ENCODE measurements around the gene PSPC1.

Gene PSPC1

DNA sequence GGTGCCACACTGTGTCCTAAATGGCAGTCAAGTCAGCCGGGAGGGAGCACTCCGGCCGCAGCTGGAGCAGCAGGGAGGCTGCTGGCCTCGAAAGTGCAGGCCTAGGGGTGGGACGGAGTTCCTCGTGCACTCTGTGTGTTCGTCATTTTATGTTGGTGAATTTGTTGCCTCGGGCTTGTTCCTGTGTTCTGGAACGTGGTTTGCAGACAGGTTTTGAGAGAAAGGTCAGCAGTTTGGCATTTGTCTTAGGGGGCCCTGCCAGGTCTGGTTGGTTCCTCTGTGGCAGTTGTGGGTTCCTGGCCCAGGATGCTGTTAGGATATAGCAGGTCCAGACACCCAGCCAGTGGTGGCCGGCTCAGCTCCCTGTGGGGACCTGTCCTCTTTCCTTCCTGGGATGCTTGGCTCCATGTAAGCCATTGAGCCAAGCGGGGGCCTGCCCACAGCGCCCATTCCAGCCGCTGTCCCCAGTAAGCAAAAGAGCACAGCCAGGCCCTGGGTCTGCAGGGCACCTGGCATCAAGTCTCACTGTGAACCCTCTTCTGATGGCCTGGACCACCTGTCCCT, 119.2 kb downstream of the PSPC1 start:
- Histone ChIP-seq H3K9me3 (ENCODE audit: severe bottlenecking) (no peaks in the 10 kb centered on the region), H3K4me1 (ENCODE audit: insufficient read depth, poor library complexity, severe bottlenecking) (no peaks in the 10 kb centered on the region), H3K27me3 (ENCODE audit: insufficient read depth, poor library complexity, severe bottlenecking) (no peaks in the 10 kb centered on the region), H3K36me3 (ENCODE audit: low read depth) (peaks cover 67% of the 10 kb centered on the region), H3K4me3 (ENCODE audit: severe bottlenecking) (no peak overlapping the region), H3K27ac (ENCODE audit: poor library complexity, severe bottlenecking) (no peak overlapping the region)
- ATAC-seq (ENCODE audit: low read depth) (no peak), DNase-seq (ENCODE audit: low spot score) (no peak)
- TF ChIP-seq, protein P1, sequence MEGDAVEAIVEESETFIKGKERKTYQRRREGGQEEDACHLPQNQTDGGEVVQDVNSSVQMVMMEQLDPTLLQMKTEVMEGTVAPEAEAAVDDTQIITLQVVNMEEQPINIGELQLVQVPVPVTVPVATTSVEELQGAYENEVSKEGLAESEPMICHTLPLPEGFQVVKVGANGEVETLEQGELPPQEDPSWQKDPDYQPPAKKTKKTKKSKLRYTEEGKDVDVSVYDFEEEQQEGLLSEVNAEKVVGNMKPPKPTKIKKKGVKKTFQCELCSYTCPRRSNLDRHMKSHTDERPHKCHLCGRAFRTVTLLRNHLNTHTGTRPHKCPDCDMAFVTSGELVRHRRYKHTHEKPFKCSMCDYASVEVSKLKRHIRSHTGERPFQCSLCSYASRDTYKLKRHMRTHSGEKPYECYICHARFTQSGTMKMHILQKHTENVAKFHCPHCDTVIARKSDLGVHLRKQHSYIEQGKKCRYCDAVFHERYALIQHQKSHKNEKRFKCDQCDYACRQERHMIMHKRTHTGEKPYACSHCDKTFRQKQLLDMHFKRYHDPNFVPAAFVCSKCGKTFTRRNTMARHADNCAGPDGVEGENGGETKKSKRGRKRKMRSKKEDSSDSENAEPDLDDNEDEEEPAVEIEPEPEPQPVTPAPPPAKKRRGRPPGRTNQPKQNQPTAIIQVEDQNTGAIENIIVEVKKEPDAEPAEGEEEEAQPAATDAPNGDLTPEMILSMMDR (IDR thresholded peaks at IDR 0.05; ENCODE audit: poor library complexity, severe bottlenecking), result no peak

DNA sequence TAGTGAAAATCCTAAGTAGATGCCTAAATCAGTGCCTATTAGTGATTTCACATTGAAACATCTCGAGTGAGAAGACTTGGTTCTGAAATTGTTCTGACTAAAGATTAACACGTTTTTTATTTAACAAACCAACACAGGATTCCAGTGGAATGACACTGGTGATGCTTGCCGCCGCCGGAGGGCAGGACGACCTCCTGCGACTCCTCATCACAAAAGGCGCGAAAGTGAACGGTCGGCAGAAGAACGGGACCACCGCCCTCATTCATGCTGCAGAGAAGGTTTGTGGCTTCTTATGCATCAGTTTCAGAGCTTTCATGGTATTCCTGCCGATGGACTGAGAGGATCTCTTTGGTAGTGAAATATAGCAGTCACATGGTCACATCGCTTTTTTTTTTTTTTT, 121.2 kb downstream of the PSPC1 start:
- TF ChIP-seq, protein P1 (IDR thresholded peaks at IDR 0.05; ENCODE audit: poor library complexity, severe bottlenecking), result no peak
- peaks cover 47% of the 10 kb centered on the region for H3K36me3 ChIP-seq (ENCODE audit: low read depth)
- no peak overlapping the region for H3K4me3 ChIP-seq (ENCODE audit: severe bottlenecking)

DNA sequence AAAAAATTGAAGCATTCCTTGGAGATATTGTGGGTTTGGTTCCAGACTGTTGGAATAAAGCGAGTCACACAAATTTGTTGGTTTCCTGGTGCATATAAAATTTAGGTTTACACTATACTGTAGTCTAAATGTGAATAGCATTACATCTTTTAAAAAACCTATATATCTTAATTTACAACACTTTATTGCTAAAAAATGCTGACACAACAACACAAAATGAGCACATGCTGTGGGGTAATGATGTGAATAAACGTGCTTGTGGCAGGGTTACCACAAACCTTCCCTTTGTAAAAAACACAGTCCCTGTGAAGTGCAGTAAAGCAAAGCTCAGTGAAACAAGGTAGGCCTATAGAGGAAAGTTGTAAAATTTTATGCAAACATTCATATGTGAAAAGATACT, 121.6 kb downstream of the PSPC1 start:
- Histone ChIP-seq H3K27me3 (ENCODE audit: insufficient read depth, poor library complexity, severe bottlenecking) (no peaks in the 10 kb centered on the region), H3K27ac (ENCODE audit: poor library complexity, severe bottlenecking) (no peak overlapping the region), H3K36me3 (ENCODE audit: low read depth) (peaks cover 43% of the 10 kb centered on the region), H3K4me3 (ENCODE audit: severe bottlenecking) (no peak overlapping the region), H3K9me3 (ENCODE audit: severe bottlenecking) (no peaks in the 10 kb centered on the region), H3K4me1 (ENCODE audit: insufficient read depth, poor library complexity, severe bottlenecking) (no peaks in the 10 kb centered on the region)
- DNase-seq (ENCODE audit: low spot score), result no peak
- no peak for ATAC-seq (ENCODE audit: low read depth)
- TF ChIP-seq, protein P1 (IDR thresholded peaks at IDR 0.05; ENCODE audit: poor library complexity, severe bottlenecking), result no peak

More for the DNA sequence above, 121.2 kb downstream of the PSPC1 start:
- DNase-seq (ENCODE audit: low spot score), result no peak
- Histone ChIP-seq H3K27ac (ENCODE audit: poor library complexity, severe bottlenecking) (no peak overlapping the region), H3K9me3 (ENCODE audit: severe bottlenecking) (no peaks in the 10 kb centered on the region), H3K4me1 (ENCODE audit: insufficient read depth, poor library complexity, severe bottlenecking) (no peaks in the 10 kb centered on the region), H3K27me3 (ENCODE audit: insufficient read depth, poor library complexity, severe bottlenecking) (no peaks in the 10 kb centered on the region)
- no peak for ATAC-seq (ENCODE audit: low read depth)

DNA sequence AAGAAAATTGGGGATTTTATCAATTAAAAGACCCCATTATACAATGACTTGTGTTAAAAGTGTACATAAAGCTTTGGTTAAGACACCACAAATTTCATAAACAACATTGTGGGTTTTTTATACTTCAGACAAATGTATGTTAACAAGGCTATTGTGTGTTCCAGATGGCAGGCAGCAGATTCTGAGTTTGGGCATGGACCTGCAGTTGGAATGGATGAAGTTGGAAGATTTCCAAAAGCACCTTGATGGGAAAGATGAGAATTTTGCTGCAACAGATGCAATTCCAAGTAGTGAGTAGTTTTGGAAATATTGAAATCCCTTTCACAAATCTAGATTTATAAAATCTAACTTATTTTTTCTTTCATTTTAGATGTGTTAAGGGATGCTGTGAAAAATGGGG, 123.9 kb downstream of the PSPC1 start:
- ATAC-seq (ENCODE audit: low read depth), result no peak
- H3K27me3 ChIP-seq (ENCODE audit: insufficient read depth, poor library complexity, severe bottlenecking), result no peaks in the 10 kb centered on the region
- TF ChIP-seq, protein P1 (IDR thresholded peaks at IDR 0.05; ENCODE audit: poor library complexity, severe bottlenecking), result no peak
- no peak overlapping the region for H3K4me3 ChIP-seq (ENCODE audit: severe bottlenecking)
- H3K27ac ChIP-seq (ENCODE audit: poor library complexity, severe bottlenecking), result no peak overlapping the region
- H3K4me1 ChIP-seq (ENCODE audit: insufficient read depth, poor library complexity, severe bottlenecking), result no peaks in the 10 kb centered on the region
- no peaks in the 10 kb centered on the region for H3K9me3 ChIP-seq (ENCODE audit: severe bottlenecking)
- peaks cover 35% of the 10 kb centered on the region for H3K36me3 ChIP-seq (ENCODE audit: low read depth)
- DNase-seq (ENCODE audit: low spot score), result no peak

DNA sequence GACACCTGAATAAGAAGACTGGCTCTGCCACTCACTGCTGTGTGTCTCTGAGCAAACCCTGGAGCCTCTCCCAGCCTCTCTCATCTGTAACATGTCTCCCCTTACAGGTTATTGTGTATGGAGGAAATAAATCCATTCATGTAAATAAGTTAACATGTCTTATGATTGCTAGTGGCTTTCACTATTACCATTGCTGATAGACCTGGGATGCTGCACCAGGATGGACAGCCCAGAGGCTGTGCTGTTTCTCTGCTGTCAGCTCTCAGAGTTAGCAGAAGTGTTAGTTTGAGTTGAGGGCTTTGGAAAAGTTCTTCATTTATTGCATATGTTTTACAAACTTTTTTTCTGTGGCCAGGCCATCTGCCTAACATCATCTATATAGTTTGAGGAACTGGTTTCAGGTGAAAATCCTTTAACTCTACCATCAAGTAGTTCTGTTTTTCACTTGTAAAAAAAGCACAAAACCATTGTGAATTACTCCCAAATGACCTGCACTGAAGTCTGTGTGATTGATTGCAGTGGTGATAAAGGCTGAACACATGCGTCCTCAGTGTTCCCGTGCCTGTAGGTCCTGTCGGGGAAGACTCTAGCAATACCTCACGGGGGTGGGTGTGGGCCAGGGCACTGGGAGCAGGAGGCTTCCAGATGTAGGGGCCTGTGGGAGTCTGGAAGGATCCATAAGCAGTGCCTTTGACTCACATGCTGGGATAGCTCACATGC, 124.7 kb downstream of the PSPC1 start:
- no peak overlapping the region for H3K4me3 ChIP-seq (ENCODE audit: severe bottlenecking)
- H3K36me3 ChIP-seq (ENCODE audit: low read depth), result peaks cover 30% of the 10 kb centered on the region
- TF ChIP-seq, protein P1 (IDR thresholded peaks at IDR 0.05; ENCODE audit: poor library complexity, severe bottlenecking), result no peak
- no peaks in the 10 kb centered on the region for H3K9me3 ChIP-seq (ENCODE audit: severe bottlenecking)
- H3K4me1 ChIP-seq (ENCODE audit: insufficient read depth, poor library complexity, severe bottlenecking), result no peaks in the 10 kb centered on the region
- no peak overlapping the region for H3K27ac ChIP-seq (ENCODE audit: poor library complexity, severe bottlenecking)
- no peak for ATAC-seq (ENCODE audit: low read depth)
- no peaks in the 10 kb centered on the region for H3K27me3 ChIP-seq (ENCODE audit: insufficient read depth, poor library complexity, severe bottlenecking)
- DNase-seq (ENCODE audit: low spot score), result no peak
